Keratinocyte (primary cell): ENCODE measurements around the gene SPAG6. TPM values are rescaled to one million over a fixed set of nuclear protein-coding genes. Genes with fewer than 3 reads are reported as not detected.

Experiments
- DNase-seq: peaks from one replicate; pipeline ENCODE4 v3.0.0-alpha.2; 2011; ENCODE audit warnings: low read depth, missing footprints, low spot score
- FAIRE-seq: peaks from 2 replicates; lab custom pipeline; 2011; peaks lifted over from hg19 to GRCh38; lab: Jason Lieb, UNC
- H2AFZ ChIP-seq: 2 replicates; pipeline ENCODE4 v1.6.0; 2012; ENCODE audit warnings: low read length, control low read depth, inconsistent platforms; ENCODE audit not compliant: control insufficient read depth
- H3K27ac ChIP-seq: 2 replicates; pipeline ENCODE4 v1.5.1; 2011; ENCODE audit warnings: low read length; ENCODE audit not compliant: control insufficient read depth, insufficient read depth
- H3K27me3 ChIP-seq: 3 replicates; pipeline ENCODE4 v1.6.0; 2011; ENCODE audit warnings: low read length; ENCODE audit not compliant: control insufficient read depth, insufficient read depth; ENCODE audit errors: extremely low read depth
- H3K36me3 ChIP-seq, 2 experiments: 2 replicates in 1 of 2; 3 replicates in 1 of 2; pipeline ENCODE4 v1.5.1; 2011; ENCODE audit warnings: low read length in 2 of 2, mild to moderate bottlenecking in 1 of 2; ENCODE audit not compliant: control insufficient read depth in 2 of 2, insufficient read depth in 2 of 2; ENCODE audit errors: extremely low read depth in 1 of 2
- H3K4me1 ChIP-seq: 3 replicates; pipeline ENCODE4 v1.5.1; 2011; ENCODE audit warnings: low read length; ENCODE audit not compliant: control insufficient read depth, insufficient read depth; ENCODE audit errors: extremely low read depth
- H3K4me2 ChIP-seq: 3 replicates; pipeline ENCODE4 v1.6.0; 2011; ENCODE audit warnings: low read depth, low read length; ENCODE audit not compliant: control insufficient read depth, insufficient read depth; ENCODE audit errors: extremely low read depth
- H3K4me3 ChIP-seq, 3 experiments: fragments of 200-600 bp in 1 of 3; sonication (generic) in 1 of 3; 2 replicates in 2 of 3; 3 replicates in 1 of 3; pipeline ENCODE4 v1.5.1; 2011 to 2016; ENCODE audit warnings: low read length in 3 of 3, mild to moderate bottlenecking in 3 of 3, control low read depth in 2 of 3, inconsistent platforms in 1 of 3, low read depth in 1 of 3, mixed read lengths in 1 of 3, mixed run types in 1 of 3, moderate library complexity in 1 of 3; ENCODE audit not compliant: control insufficient read depth in 2 of 3, insufficient read depth in 2 of 3; ENCODE audit errors: extremely low read depth in 1 of 3
- H3K79me2 ChIP-seq: 2 replicates; pipeline ENCODE4 v1.6.0; 2012; ENCODE audit warnings: low read length; ENCODE audit not compliant: control insufficient read depth, insufficient read depth
- H3K9ac ChIP-seq: 3 replicates; pipeline ENCODE4 v1.6.0; 2011; ENCODE audit warnings: low read length; ENCODE audit not compliant: control insufficient read depth, insufficient read depth; ENCODE audit errors: extremely low read depth
- H3K9me1 ChIP-seq: 3 replicates; pipeline ENCODE4 v1.6.0; 2011; ENCODE audit warnings: low read length; ENCODE audit not compliant: control insufficient read depth, insufficient read depth; ENCODE audit errors: extremely low read depth
- H3K9me3 ChIP-seq: 2 replicates; pipeline ENCODE4 v1.5.1; 2012; ENCODE audit warnings: low read depth, low read length; ENCODE audit not compliant: control insufficient read depth
- H4K20me1 ChIP-seq: 3 replicates; pipeline ENCODE4 v1.6.0; 2011; ENCODE audit warnings: low read length; ENCODE audit not compliant: control insufficient read depth, insufficient read depth; ENCODE audit errors: extremely low read depth
- EZH2 ChIP-seq: IDR thresholded peaks from one replicate; pipeline ENCODE4 v1.6.1; 2012; ENCODE audit warnings: inconsistent platforms, mild to moderate bottlenecking, low read length, moderate library complexity
- dilution Hi-C: fragments of 300-500 bp; cut with MboI; formaldehyde crosslinking; loops from one replicate; pipeline ENCODE4 v1.7.0; 2020; ENCODE audit warnings: low sequenced_read_pairs; ENCODE audit not compliant: extremely low pct_ligation_motif_present
- polyA plus RNA-seq, 5 experiments: library from polyadenylated mRNA; depleted of rRNA in 3 of 5; stranded (reverse) in 3 of 5; stranded (forward) in 1 of 5; unstranded in 1 of 5; fragments of >200 nt; gene quantifications; 1 replicate in 1 of 5; 2 replicates in 3 of 5; 3 replicates in 1 of 5; pipeline versions ENCODE4 v1.2.1 to v1.2.3, GENCODE V29; 2011 to 2012; ENCODE audit warnings: missing spikeins in 2 of 5, low read depth in 1 of 5, low replicate concordance in 1 of 5
- TF ChIP-seq, protein P1 (sequence below), 3 experiments: IDR thresholded peaks in 1 of 3; conservative IDR thresholded peaks in 1 of 3; optimal IDR thresholded peaks in 1 of 3; 2 replicates in 2 of 3; 3 replicates in 1 of 3; pipeline versions ENCODE3 to v1.5.1; 2011; ENCODE audit warnings: low read length in 3 of 3, mild to moderate bottlenecking in 3 of 3, moderate library complexity in 2 of 3, control low read depth in 1 of 3, inconsistent platforms in 1 of 3; ENCODE audit not compliant: insufficient read depth in 2 of 3; ENCODE audit errors: extremely low read depth in 1 of 3

Gene SPAG6
- polyA plus RNA-seq, 1 donor (not counting 4 experiments of a cell fraction or from before 2014, with no cell fraction given): not detected

DNA sequence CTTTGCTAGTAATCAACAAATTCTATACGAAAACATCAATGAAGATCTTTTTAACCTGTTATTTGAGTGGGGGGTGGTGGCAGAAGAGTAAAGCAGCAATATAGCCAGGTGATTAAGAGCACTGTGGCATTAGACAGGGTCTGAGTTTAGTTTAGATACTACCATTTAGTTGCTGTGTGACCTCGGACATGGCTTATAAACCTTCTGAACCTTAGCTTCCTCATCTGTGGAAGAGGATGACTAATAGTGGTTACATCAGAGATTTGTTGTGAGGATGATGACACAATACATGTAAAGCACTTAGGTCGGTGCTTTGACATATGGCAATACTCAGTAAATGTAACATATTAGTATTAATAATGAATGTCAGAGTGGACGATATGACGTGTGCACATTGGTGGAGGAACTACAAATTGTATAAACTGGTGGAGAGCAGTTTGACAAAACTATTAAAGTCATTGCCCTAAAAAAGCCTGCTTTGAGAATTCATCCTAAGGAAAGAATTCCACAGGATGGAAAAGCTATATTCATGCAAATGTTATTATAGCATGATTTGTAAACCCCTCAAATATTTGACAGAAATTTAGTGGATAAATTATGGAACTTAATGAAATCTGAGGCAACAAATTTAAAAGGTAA lies 24.3 kb downstream of the SPAG6 start:
- no peaks in the 10 kb centered on the region for H3K9me3 ChIP-seq
- TF ChIP-seq EZH2: no peak
- TF ChIP-seq, protein P1, sequence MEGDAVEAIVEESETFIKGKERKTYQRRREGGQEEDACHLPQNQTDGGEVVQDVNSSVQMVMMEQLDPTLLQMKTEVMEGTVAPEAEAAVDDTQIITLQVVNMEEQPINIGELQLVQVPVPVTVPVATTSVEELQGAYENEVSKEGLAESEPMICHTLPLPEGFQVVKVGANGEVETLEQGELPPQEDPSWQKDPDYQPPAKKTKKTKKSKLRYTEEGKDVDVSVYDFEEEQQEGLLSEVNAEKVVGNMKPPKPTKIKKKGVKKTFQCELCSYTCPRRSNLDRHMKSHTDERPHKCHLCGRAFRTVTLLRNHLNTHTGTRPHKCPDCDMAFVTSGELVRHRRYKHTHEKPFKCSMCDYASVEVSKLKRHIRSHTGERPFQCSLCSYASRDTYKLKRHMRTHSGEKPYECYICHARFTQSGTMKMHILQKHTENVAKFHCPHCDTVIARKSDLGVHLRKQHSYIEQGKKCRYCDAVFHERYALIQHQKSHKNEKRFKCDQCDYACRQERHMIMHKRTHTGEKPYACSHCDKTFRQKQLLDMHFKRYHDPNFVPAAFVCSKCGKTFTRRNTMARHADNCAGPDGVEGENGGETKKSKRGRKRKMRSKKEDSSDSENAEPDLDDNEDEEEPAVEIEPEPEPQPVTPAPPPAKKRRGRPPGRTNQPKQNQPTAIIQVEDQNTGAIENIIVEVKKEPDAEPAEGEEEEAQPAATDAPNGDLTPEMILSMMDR (optimal IDR thresholded peaks at IDR 0.05 in 1 of 3, IDR thresholded peaks at IDR 0.05 in 1 of 3, conservative IDR thresholded peaks at IDR 0.05 in 1 of 3; ENCODE audit: extremely low read depth in 1 of 3, insufficient read depth in 2 of 3, low read length in 3 of 3): no peak
- no peaks in the 10 kb centered on the region for H3K9me1 ChIP-seq
- H2AFZ ChIP-seq: no peak overlapping the region
- no peak for DNase-seq
- no peaks in the 10 kb centered on the region for H3K36me3 ChIP-seq
- H3K79me2 ChIP-seq: no peaks in the 10 kb centered on the region
- no peak overlapping the region for H3K4me3 ChIP-seq
- peaks cover 4% of the 10 kb centered on the region for H3K27me3 ChIP-seq
- no peak overlapping the region for H3K4me2 ChIP-seq
- H3K27ac ChIP-seq: no peak overlapping the region
- dilution Hi-C loops: no loop called here
- H4K20me1 ChIP-seq: no peaks in the 10 kb centered on the region
- no peaks in the 10 kb centered on the region for H3K4me1 ChIP-seq
- FAIRE-seq: no peak
- H3K9ac ChIP-seq: no peak overlapping the region

DNA sequence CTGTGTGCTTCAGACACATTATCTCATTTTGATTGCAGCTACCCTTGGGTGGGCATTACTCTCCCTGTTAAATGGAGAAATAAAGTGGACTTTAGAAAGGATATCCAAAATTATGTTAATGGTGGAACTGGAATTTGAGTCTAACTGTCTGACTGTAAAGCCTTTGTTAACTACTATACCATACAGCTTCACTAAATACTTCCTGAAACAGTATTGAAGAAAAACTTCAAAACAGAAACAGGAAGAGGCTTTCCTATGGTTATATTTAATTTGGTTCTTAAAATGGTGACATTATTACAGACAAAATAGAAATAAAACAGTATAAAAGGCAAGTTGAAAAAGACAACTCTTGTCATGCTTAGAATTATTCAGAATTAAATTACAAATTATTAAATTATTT lies 25.0 kb downstream of the SPAG6 start:
- H3K4me1 ChIP-seq: no peaks in the 10 kb centered on the region
- TF ChIP-seq, protein P1 (optimal IDR thresholded peaks at IDR 0.05 in 1 of 3, IDR thresholded peaks at IDR 0.05 in 1 of 3, conservative IDR thresholded peaks at IDR 0.05 in 1 of 3; ENCODE audit: extremely low read depth in 1 of 3, insufficient read depth in 2 of 3, low read length in 3 of 3): no peak
- H3K9me3 ChIP-seq: no peaks in the 10 kb centered on the region
- no peak overlapping the region for H3K27ac ChIP-seq
- no peak overlapping the region for H3K4me3 ChIP-seq
- no peaks in the 10 kb centered on the region for H4K20me1 ChIP-seq
- no peak overlapping the region for H2AFZ ChIP-seq
- H3K4me2 ChIP-seq: no peak overlapping the region
- FAIRE-seq (no peak), DNase-seq (no peak)
- no peak overlapping the region for H3K9ac ChIP-seq
- H3K9me1 ChIP-seq: no peaks in the 10 kb centered on the region
- dilution Hi-C loops: no loop called here
- no peaks in the 10 kb centered on the region for H3K36me3 ChIP-seq
- no peaks in the 10 kb centered on the region for H3K79me2 ChIP-seq
- peaks cover 4% of the 10 kb centered on the region for H3K27me3 ChIP-seq
